Stimulated activated CD4-positive, alpha-beta T cell treated with anti-CD3 and anti-CD28 coated beads, Interleukin-12 subunit alpha, Interleukin-12 subunit beta, amount 100 ng/mL, for 48 hours (primary cell): ENCODE results near the gene DYNAP.

ENCODE experiments used
- DNase-seq, 3 donors: peaks; one replicate each; pipeline ENCODE4 v3.0.0-alpha.2; 2020; ENCODE audit warnings: low read depth in 2 of 3, low spot score in 1 of 3

The DYNAP gene

GRCh38 chr18:54636217-54636616, 45.2 kb downstream of the DYNAP start:
- no peak for DNase-seq

- no peak for DNase-seq
These were observed 50.7 kb downstream of the DYNAP start for GRCh38 chr18:54641734-54642133.

GRCh38 chr18:54647176-54647575, 56.1 kb downstream of the DYNAP start:
- no peak for DNase-seq
